H1 (cell line): ENCODE data around the gene SRSF9. TPM values are rescaled to one million over a fixed set of nuclear protein-coding genes. Genes with fewer than 3 reads are reported as not detected.

Experiments used
- CHD7 ChIP-seq: fragments of 300-600 bp; sonication (generic); IDR thresholded peaks from 2 replicates; pipeline ENCODE4 v1.7.1; 2012; ENCODE audit warnings: low read length, moderate library complexity, mild to moderate bottlenecking, inconsistent platforms; ENCODE audit not compliant: insufficient replicate concordance
- EZH2 ChIP-seq: fragments of 200-600 bp; sonication (generic); IDR thresholded peaks from 2 replicates; pipeline ENCODE4 v1.7.1; 2012; ENCODE audit warnings: low read depth, mild to moderate bottlenecking, moderate library complexity, low read length, inconsistent platforms; ENCODE audit not compliant: severe bottlenecking
- JUND ChIP-seq: IDR thresholded peaks from 2 replicates; pipeline ENCODE4 v1.6.1; 2011; ENCODE audit warnings: mild to moderate bottlenecking, improper control_type of control experiment, low read length
- KDM1A ChIP-seq: fragments of 200-600, 300-600 bp; sonication (generic); IDR thresholded peaks from 2 replicates; pipeline ENCODE4 v1.7.1; 2016; ENCODE audit warnings: mild to moderate bottlenecking, low read length, borderline replicate concordance
- KDM5A ChIP-seq: fragments of 200-600 bp; IDR thresholded peaks from 2 replicates; pipeline ENCODE4 v1.7.1; 2012; ENCODE audit warnings: mild to moderate bottlenecking, low read length, inconsistent platforms, mixed read lengths
- RAD21 ChIP-seq, 2 experiments: IDR thresholded peaks in 1 of 2; conservative IDR thresholded peaks in 1 of 2; 2 replicates each; pipeline ENCODE4 v1.6.1; 2011; ENCODE audit warnings: low read depth in 2 of 2, low read length in 2 of 2, improper control_type of control experiment in 1 of 2, inconsistent platforms in 1 of 2, mild to moderate bottlenecking in 1 of 2, moderate library complexity in 1 of 2
- SIX5 ChIP-seq: IDR thresholded peaks from 2 replicates; pipeline ENCODE4 v1.6.1; 2011; ENCODE audit warnings: mild to moderate bottlenecking, low read depth, low read length
- polyA plus RNA-seq, 7 experiments: library from polyadenylated mRNA; depleted of rRNA in 3 of 7; stranded (reverse) in 5 of 7; unstranded in 2 of 7; fragments of >200 nt in 5 of 7; fragments of 200-250 nt in 2 of 7; gene quantifications; 1 replicate in 5 of 7; 2 replicates in 1 of 7; 4 replicates in 1 of 7; pipeline versions ENCODE4 v1.2.1 to v1.2.3, GENCODE V29; 2011 to 2013; ENCODE audit warnings: missing spikeins in 2 of 7, mixed read lengths in 2 of 7
- total RNA-seq: library from RNA; stranded (reverse); fragmentation: NEBNext Ultra II Directional; extraction: Animal tissue kit (Norgen Biotek cat#: 25700); gene quantifications from 2 replicates; pipeline ENCODE4 v1.2.1, GENCODE V29; 2021

SRSF9 gene
- total and polyA plus RNA-seq, 2 of the 8 experiments (the other 6 are each of a cell fraction or from before 2014, with no cell fraction given) = 172 to 304 TPM

GRCh38 chr12:120439646-120440247 lies 29.8 kb downstream of the SRSF9 start (continued):
- no peak for TF ChIP-seq SIX5
- TF ChIP-seq KDM1A = peak; percentile 32; the same call in 1 of the 2 replicates
- no peak for TF ChIP-seq JUND
- TF ChIP-seq CHD7 = no peak
- TF ChIP-seq RAD21 (IDR thresholded peaks at IDR 0.05 in 1 of 2, conservative IDR thresholded peaks at IDR 0.05 in 1 of 2; ENCODE audit: low read depth in 2 of 2, low read length in 2 of 2) = peak; percentile 47 to 58
- TF ChIP-seq KDM5A = no peak
- no peak for TF ChIP-seq EZH2
